Keratinocyte (primary cell): ENCODE measurements around the gene TUSC2. TPM values are rescaled to one million over a fixed set of nuclear protein-coding genes. Genes with fewer than 3 reads are reported as not detected.

ENCODE experiments used
- DNase-seq: peaks from one replicate; pipeline ENCODE4 v3.0.0-alpha.2; 2011; ENCODE audit warnings: low read depth, missing footprints, low spot score
- FAIRE-seq: peaks from 2 replicates; lab custom pipeline; 2011; peaks lifted over from hg19 to GRCh38; lab: Jason Lieb, UNC
- H2AFZ ChIP-seq: 2 replicates; pipeline ENCODE4 v1.6.0; 2012; ENCODE audit warnings: low read length, control low read depth, inconsistent platforms; ENCODE audit not compliant: control insufficient read depth
- H3K27ac ChIP-seq: 2 replicates; pipeline ENCODE4 v1.5.1; 2011; ENCODE audit warnings: low read length; ENCODE audit not compliant: control insufficient read depth, insufficient read depth
- H3K27me3 ChIP-seq: 3 replicates; pipeline ENCODE4 v1.6.0; 2011; ENCODE audit warnings: low read length; ENCODE audit not compliant: control insufficient read depth, insufficient read depth; ENCODE audit errors: extremely low read depth
- H3K36me3 ChIP-seq, 2 experiments: 2 replicates in 1 of 2; 3 replicates in 1 of 2; pipeline ENCODE4 v1.5.1; 2011; ENCODE audit warnings: low read length in 2 of 2, mild to moderate bottlenecking in 1 of 2; ENCODE audit not compliant: control insufficient read depth in 2 of 2, insufficient read depth in 2 of 2; ENCODE audit errors: extremely low read depth in 1 of 2
- H3K4me1 ChIP-seq: 3 replicates; pipeline ENCODE4 v1.5.1; 2011; ENCODE audit warnings: low read length; ENCODE audit not compliant: control insufficient read depth, insufficient read depth; ENCODE audit errors: extremely low read depth
- H3K4me2 ChIP-seq: 3 replicates; pipeline ENCODE4 v1.6.0; 2011; ENCODE audit warnings: low read depth, low read length; ENCODE audit not compliant: control insufficient read depth, insufficient read depth; ENCODE audit errors: extremely low read depth
- H3K4me3 ChIP-seq, 3 experiments: fragments of 200-600 bp in 1 of 3; sonication (generic) in 1 of 3; 2 replicates in 2 of 3; 3 replicates in 1 of 3; pipeline ENCODE4 v1.5.1; 2011 to 2016; ENCODE audit warnings: low read length in 3 of 3, mild to moderate bottlenecking in 3 of 3, control low read depth in 2 of 3, inconsistent platforms in 1 of 3, low read depth in 1 of 3, mixed read lengths in 1 of 3, mixed run types in 1 of 3, moderate library complexity in 1 of 3; ENCODE audit not compliant: control insufficient read depth in 2 of 3, insufficient read depth in 2 of 3; ENCODE audit errors: extremely low read depth in 1 of 3
- H3K79me2 ChIP-seq: 2 replicates; pipeline ENCODE4 v1.6.0; 2012; ENCODE audit warnings: low read length; ENCODE audit not compliant: control insufficient read depth, insufficient read depth
- H3K9ac ChIP-seq: 3 replicates; pipeline ENCODE4 v1.6.0; 2011; ENCODE audit warnings: low read length; ENCODE audit not compliant: control insufficient read depth, insufficient read depth; ENCODE audit errors: extremely low read depth
- H3K9me1 ChIP-seq: 3 replicates; pipeline ENCODE4 v1.6.0; 2011; ENCODE audit warnings: low read length; ENCODE audit not compliant: control insufficient read depth, insufficient read depth; ENCODE audit errors: extremely low read depth
- H3K9me3 ChIP-seq: 2 replicates; pipeline ENCODE4 v1.5.1; 2012; ENCODE audit warnings: low read depth, low read length; ENCODE audit not compliant: control insufficient read depth
- H4K20me1 ChIP-seq: 3 replicates; pipeline ENCODE4 v1.6.0; 2011; ENCODE audit warnings: low read length; ENCODE audit not compliant: control insufficient read depth, insufficient read depth; ENCODE audit errors: extremely low read depth
- EZH2 ChIP-seq: IDR thresholded peaks from one replicate; pipeline ENCODE4 v1.6.1; 2012; ENCODE audit warnings: inconsistent platforms, mild to moderate bottlenecking, low read length, moderate library complexity
- dilution Hi-C: fragments of 300-500 bp; cut with MboI; formaldehyde crosslinking; loops from one replicate; pipeline ENCODE4 v1.7.0; 2020; ENCODE audit warnings: low sequenced_read_pairs; ENCODE audit not compliant: extremely low pct_ligation_motif_present
- polyA plus RNA-seq, 5 experiments: library from polyadenylated mRNA; depleted of rRNA in 3 of 5; stranded (reverse) in 3 of 5; stranded (forward) in 1 of 5; unstranded in 1 of 5; fragments of >200 nt; gene quantifications; 1 replicate in 1 of 5; 2 replicates in 3 of 5; 3 replicates in 1 of 5; pipeline versions ENCODE4 v1.2.1 to v1.2.3, GENCODE V29; 2011 to 2012; ENCODE audit warnings: missing spikeins in 2 of 5, low read depth in 1 of 5, low replicate concordance in 1 of 5
- TF ChIP-seq, protein P1 (sequence below), 3 experiments: IDR thresholded peaks in 1 of 3; conservative IDR thresholded peaks in 1 of 3; optimal IDR thresholded peaks in 1 of 3; 2 replicates in 2 of 3; 3 replicates in 1 of 3; pipeline versions ENCODE3 to v1.5.1; 2011; ENCODE audit warnings: low read length in 3 of 3, mild to moderate bottlenecking in 3 of 3, moderate library complexity in 2 of 3, control low read depth in 1 of 3, inconsistent platforms in 1 of 3; ENCODE audit not compliant: insufficient read depth in 2 of 3; ENCODE audit errors: extremely low read depth in 1 of 3

Gene TUSC2
- polyA plus RNA-seq, 1 donor (not counting 4 experiments of a cell fraction or from before 2014, with no cell fraction given) = 30.5 TPM

DNA sequence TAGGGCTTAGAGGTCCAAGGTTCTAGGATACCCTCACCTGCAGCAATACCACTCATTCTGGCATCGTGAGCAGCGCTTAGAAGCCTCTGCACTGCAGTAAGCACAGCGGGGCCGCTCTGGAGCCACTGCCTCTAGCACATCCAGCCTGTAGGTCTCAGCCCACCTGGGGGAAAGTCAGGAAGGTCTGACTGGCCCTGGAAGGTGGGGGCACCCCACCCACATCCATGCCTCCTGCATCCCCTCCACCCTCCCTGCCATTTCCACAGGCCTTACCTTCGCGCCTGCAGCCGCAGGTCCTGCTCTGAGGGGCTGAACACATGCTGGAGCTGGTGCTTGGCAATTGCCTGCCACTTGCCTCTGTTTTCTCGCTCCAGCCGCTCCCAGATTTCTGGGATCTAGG lies 13.5 kb upstream of the TUSC2 start:
- H3K27me3 ChIP-seq = no peaks in the 10 kb centered on the region
- H3K4me3 ChIP-seq = no peak overlapping the region
- H3K36me3 ChIP-seq = no peaks in the 10 kb centered on the region
- H3K27ac ChIP-seq = no peak overlapping the region
- H3K4me1 ChIP-seq = peaks cover 36% of the 10 kb centered on the region
- H2AFZ ChIP-seq = no peak overlapping the region
- TF ChIP-seq, protein P1, sequence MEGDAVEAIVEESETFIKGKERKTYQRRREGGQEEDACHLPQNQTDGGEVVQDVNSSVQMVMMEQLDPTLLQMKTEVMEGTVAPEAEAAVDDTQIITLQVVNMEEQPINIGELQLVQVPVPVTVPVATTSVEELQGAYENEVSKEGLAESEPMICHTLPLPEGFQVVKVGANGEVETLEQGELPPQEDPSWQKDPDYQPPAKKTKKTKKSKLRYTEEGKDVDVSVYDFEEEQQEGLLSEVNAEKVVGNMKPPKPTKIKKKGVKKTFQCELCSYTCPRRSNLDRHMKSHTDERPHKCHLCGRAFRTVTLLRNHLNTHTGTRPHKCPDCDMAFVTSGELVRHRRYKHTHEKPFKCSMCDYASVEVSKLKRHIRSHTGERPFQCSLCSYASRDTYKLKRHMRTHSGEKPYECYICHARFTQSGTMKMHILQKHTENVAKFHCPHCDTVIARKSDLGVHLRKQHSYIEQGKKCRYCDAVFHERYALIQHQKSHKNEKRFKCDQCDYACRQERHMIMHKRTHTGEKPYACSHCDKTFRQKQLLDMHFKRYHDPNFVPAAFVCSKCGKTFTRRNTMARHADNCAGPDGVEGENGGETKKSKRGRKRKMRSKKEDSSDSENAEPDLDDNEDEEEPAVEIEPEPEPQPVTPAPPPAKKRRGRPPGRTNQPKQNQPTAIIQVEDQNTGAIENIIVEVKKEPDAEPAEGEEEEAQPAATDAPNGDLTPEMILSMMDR (optimal IDR thresholded peaks at IDR 0.05 in 1 of 3, IDR thresholded peaks at IDR 0.05 in 1 of 3, conservative IDR thresholded peaks at IDR 0.05 in 1 of 3; ENCODE audit: extremely low read depth in 1 of 3, insufficient read depth in 2 of 3, low read length in 3 of 3) = no peak
- no peak for TF ChIP-seq EZH2
- no peak for FAIRE-seq
- peaks cover 10% of the 10 kb centered on the region for H3K79me2 ChIP-seq
- H4K20me1 ChIP-seq = no peaks in the 10 kb centered on the region
- dilution Hi-C loops = no loop called here
- H3K4me2 ChIP-seq = no peak overlapping the region
- H3K9ac ChIP-seq = no peak overlapping the region
- no peak for DNase-seq
- H3K9me3 ChIP-seq = no peaks in the 10 kb centered on the region
- no peaks in the 10 kb centered on the region for H3K9me1 ChIP-seq

DNA sequence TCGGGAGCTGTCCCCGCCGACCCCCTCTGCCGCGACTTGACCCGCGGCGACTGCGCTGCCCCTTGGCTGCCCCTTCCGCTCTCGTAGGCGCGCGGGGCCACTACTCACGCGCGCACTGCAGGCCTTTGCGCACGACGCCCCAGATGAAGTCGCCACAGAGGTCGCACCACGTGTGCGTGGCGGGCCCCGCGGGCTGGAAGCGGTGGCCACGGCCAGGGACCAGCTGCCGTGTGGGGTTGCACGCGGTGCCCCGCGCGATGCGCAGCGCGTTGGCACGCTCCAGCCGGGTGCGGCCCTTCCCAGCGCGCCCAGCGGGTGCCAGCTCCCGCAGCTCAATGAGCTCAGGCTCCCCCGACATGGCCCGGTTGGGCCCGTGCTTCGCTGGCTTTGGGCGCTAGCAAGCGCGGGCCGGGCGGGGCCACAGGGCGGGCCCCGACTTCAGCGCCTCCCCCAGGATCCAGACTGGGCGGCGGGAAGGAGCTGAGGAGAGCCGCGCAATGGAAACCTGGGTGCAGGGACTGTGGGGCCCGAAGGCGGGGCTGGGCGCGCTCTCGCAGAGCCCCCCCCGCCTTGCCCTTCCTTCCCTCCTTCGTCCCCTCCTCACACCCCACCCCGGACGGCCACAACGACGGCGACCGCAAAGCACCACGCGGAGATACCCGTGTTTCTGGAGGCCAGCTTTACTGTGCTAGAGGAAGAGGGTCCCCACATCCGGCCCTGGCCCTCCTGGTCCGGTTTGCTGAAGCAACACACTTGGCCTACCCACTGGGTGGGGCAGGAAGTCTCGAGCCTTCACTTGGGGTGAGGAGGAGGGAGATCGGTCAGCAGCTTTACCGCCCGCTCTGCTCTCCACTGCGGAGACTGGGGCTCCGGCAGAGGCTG lies 12.7 kb upstream of the TUSC2 start, which contains the start of gene RASSF1:
TSS of gene RASSF1 (minus strand) at position 389 of the 882 bp plus-strand sequence. CDS start at position 358, 31 bp downstream.
- Histone ChIP-seq H3K9me3 (no peaks in the 10 kb centered on the region), H3K36me3 (no peaks in the 10 kb centered on the region), H3K9ac (peak within 1 kb of the TSS; percentile 71), H3K4me2 (peak within 1 kb of the TSS; percentile 92), H3K27me3 (no peaks in the 10 kb centered on the region), H3K4me1 (peaks cover 39% of the 10 kb centered on the region), H4K20me1 (no peaks in the 10 kb centered on the region), H3K79me2 (peaks cover 18% of the 10 kb centered on the region), H3K4me3 (peak within 1 kb of the TSS; percentile 44 to 74 (median 69)), H2AFZ (peak within 1 kb of the TSS; percentile 82), H3K27ac (peak within 1 kb of the TSS; percentile 61), H3K9me1 (no peaks in the 10 kb centered on the region)
- DNase-seq (no peak), FAIRE-seq (no peak)
- TF ChIP-seq, protein P1 (optimal IDR thresholded peaks at IDR 0.05 in 1 of 3, IDR thresholded peaks at IDR 0.05 in 1 of 3, conservative IDR thresholded peaks at IDR 0.05 in 1 of 3; ENCODE audit: extremely low read depth in 1 of 3, insufficient read depth in 2 of 3, low read length in 3 of 3) = no peak
- no peak for TF ChIP-seq EZH2
- dilution Hi-C loops = no loop called here
